ENCODE data around the gene NIPSNAP3A.

Gene NIPSNAP3A

GRCh38 chr9:104808035-104808614 lies 60.6 kb downstream of the NIPSNAP3A start:
- DNase-seq (ENCODE audit: low spot score): peak; percentile 72

Measured in AG20443 (cell line).